IMR-90 (cell line): ENCODE results near the gene HOXC6.
"Not testable (repeated sequence)": the region's sequence is repeated elsewhere in the genome, so short reads cannot be mapped to it uniquely, and the experiment has no call there.

Experiments used
- FOS ChIP-seq: fragments of 150-350 bp; IDR thresholded peaks from 2 replicates; pipeline ENCODE4 v1.6.1; 2016; ENCODE audit warnings: low read depth, low read length
- MAFK ChIP-seq: IDR thresholded peaks from 2 replicates; pipeline ENCODE4 v1.6.1; 2012; ENCODE audit warnings: low read depth, low read length, improper control_type of control experiment
- RCOR1 ChIP-seq: IDR thresholded peaks from 2 replicates; pipeline ENCODE4 v1.6.1; 2012; ENCODE audit warnings: mild to moderate bottlenecking, low read length, improper control_type of control experiment; ENCODE audit not compliant: insufficient replicate concordance
- RFX5 ChIP-seq: IDR thresholded peaks from 2 replicates; pipeline ENCODE4 v1.8.0; 2012; ENCODE audit warnings: low read depth, mild to moderate bottlenecking, low read length, moderate library complexity
- TF ChIP-seq, protein P1 (sequence below): conservative IDR thresholded peaks from 2 replicates; pipeline ENCODE4 v1.5.1; 2012; ENCODE audit warnings: mild to moderate bottlenecking, low read depth, low read length, improper control_type of control experiment
- TF ChIP-seq, protein P2 (sequence below): fragments of 150-350 bp; IDR thresholded peaks from 2 replicates; pipeline ENCODE4 v1.6.1; 2017; ENCODE audit warnings: mild to moderate bottlenecking, antibody characterized with exemption, low read length, low read depth

DNA sequence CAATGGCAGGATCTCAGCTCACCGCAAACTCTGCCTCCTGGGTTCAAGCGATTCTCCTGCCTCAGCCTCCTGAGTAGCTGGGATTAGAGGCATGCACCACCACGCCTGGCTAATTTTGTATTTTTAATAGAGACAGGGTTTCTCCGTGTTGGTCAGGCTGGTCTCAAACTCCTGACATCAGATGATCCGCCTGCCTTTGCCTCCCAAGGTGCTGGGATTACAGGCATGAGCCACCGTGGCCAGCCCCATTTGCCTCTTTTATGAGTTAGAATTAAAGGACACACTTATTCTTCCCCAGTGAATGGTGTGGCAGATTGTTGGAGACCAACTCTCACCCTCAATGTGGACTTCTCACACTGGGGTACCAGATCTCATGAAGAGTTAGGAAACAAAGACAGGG lies 13.8 kb downstream of the HOXC6 start:
- TF ChIP-seq RCOR1, MAFK, RFX5, FOS: not testable (repeated sequence)
- TF ChIP-seq, protein P1, sequence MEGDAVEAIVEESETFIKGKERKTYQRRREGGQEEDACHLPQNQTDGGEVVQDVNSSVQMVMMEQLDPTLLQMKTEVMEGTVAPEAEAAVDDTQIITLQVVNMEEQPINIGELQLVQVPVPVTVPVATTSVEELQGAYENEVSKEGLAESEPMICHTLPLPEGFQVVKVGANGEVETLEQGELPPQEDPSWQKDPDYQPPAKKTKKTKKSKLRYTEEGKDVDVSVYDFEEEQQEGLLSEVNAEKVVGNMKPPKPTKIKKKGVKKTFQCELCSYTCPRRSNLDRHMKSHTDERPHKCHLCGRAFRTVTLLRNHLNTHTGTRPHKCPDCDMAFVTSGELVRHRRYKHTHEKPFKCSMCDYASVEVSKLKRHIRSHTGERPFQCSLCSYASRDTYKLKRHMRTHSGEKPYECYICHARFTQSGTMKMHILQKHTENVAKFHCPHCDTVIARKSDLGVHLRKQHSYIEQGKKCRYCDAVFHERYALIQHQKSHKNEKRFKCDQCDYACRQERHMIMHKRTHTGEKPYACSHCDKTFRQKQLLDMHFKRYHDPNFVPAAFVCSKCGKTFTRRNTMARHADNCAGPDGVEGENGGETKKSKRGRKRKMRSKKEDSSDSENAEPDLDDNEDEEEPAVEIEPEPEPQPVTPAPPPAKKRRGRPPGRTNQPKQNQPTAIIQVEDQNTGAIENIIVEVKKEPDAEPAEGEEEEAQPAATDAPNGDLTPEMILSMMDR, result not testable (repeated sequence)
- TF ChIP-seq, protein P2, sequence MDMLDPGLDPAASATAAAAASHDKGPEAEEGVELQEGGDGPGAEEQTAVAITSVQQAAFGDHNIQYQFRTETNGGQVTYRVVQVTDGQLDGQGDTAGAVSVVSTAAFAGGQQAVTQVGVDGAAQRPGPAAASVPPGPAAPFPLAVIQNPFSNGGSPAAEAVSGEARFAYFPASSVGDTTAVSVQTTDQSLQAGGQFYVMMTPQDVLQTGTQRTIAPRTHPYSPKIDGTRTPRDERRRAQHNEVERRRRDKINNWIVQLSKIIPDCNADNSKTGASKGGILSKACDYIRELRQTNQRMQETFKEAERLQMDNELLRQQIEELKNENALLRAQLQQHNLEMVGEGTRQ, result not testable (repeated sequence)
